HL-60 (cell line): ENCODE measurements around the gene DENND4C.
"Not testable (repeated sequence)": the region's sequence is repeated elsewhere in the genome, so short reads cannot be mapped to it uniquely, and the experiment has no call there.

Source experiments
- DNase-seq, 2 experiments: peaks; one replicate each; pipeline ENCODE4 v3.0.0-alpha.2; 2010 to 2020; ENCODE audit warnings: low read depth in 1 of 2, low spot score in 1 of 2
- H3K27ac ChIP-seq: fragments of 250-450 bp; sonication (Bioruptor Pico); replicated peaks from 2 replicates; pipeline ENCODE4 v1.5.1; 2020; ENCODE audit warnings: mild to moderate bottlenecking, moderate library complexity
- H3K27me3 ChIP-seq: fragments of 250-450 bp; sonication (Bioruptor Pico); 2 replicates; pipeline ENCODE4 v1.5.1; 2021; ENCODE audit warnings: mild to moderate bottlenecking, moderate library complexity; ENCODE audit not compliant: insufficient read depth, poor library complexity, severe bottlenecking
- H3K4me3 ChIP-seq: replicated peaks from 2 replicates; pipeline ENCODE4 v1.5.1; 2011; ENCODE audit warnings: mild to moderate bottlenecking, control low read depth, low read length; ENCODE audit not compliant: insufficient read depth
- CTCF ChIP-seq: IDR thresholded peaks from one replicate; pipeline ENCODE4 v1.5.1; 2011; ENCODE audit warnings: low read length, control low read depth, inconsistent platforms; ENCODE audit not compliant: insufficient read depth
- GABPA ChIP-seq: IDR thresholded peaks from 2 replicates; pipeline ENCODE4 v1.6.1; 2012; ENCODE audit warnings: low read depth
- POLR2AphosphoS5 ChIP-seq: IDR thresholded peaks from 2 replicates; pipeline ENCODE4 v1.6.1; 2012; ENCODE audit warnings: low read depth
- SPI1 ChIP-seq: IDR thresholded peaks from 2 replicates; pipeline ENCODE4 v1.6.1; 2012; ENCODE audit warnings: low read depth, mild to moderate bottlenecking, borderline replicate concordance
- TF ChIP-seq, protein P1 (sequence below): IDR thresholded peaks from 2 replicates; pipeline ENCODE4 v1.6.1; 2012; ENCODE audit warnings: low read depth; ENCODE audit not compliant: insufficient replicate concordance

DENND4C gene

DNA sequence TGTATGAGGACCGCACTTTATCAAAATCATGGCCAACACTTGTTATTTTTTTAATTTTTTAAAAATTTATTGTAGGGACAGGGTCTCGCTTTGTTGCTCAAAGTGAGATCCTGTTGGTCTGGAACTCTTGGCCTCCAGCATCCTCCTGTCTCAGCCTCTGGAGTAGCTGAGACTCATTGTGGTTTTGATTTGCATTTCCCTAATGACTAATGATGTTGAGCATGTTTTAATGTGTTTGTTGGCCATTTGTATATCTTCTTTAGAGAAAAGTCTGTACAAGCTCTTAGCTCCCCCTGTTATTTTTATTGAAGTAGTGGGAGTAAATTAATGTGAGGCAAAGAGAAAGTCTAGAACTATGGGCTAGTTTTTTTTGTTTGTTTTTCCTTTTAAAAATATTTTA is 151.2 kb downstream of the DENND4C start:
- DNase-seq: no peak
- H3K27ac ChIP-seq: no peak overlapping the region
- H3K4me3 ChIP-seq: no peak overlapping the region
- H3K27me3 ChIP-seq: no peaks in the 10 kb centered on the region
- TF ChIP-seq, protein P1, sequence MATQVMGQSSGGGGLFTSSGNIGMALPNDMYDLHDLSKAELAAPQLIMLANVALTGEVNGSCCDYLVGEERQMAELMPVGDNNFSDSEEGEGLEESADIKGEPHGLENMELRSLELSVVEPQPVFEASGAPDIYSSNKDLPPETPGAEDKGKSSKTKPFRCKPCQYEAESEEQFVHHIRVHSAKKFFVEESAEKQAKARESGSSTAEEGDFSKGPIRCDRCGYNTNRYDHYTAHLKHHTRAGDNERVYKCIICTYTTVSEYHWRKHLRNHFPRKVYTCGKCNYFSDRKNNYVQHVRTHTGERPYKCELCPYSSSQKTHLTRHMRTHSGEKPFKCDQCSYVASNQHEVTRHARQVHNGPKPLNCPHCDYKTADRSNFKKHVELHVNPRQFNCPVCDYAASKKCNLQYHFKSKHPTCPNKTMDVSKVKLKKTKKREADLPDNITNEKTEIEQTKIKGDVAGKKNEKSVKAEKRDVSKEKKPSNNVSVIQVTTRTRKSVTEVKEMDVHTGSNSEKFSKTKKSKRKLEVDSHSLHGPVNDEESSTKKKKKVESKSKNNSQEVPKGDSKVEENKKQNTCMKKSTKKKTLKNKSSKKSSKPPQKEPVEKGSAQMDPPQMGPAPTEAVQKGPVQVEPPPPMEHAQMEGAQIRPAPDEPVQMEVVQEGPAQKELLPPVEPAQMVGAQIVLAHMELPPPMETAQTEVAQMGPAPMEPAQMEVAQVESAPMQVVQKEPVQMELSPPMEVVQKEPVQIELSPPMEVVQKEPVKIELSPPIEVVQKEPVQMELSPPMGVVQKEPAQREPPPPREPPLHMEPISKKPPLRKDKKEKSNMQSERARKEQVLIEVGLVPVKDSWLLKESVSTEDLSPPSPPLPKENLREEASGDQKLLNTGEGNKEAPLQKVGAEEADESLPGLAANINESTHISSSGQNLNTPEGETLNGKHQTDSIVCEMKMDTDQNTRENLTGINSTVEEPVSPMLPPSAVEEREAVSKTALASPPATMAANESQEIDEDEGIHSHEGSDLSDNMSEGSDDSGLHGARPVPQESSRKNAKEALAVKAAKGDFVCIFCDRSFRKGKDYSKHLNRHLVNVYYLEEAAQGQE: no peak
- TF ChIP-seq CTCF (no peak), SPI1 (no peak), GABPA (no peak), POLR2AphosphoS5 (no peak)

- DNase-seq, H3K4me3 ChIP-seq, H3K27ac ChIP-seq, H3K27me3 ChIP-seq: not testable (repeated sequence)
Measured at GRCh38 chr9:19385212-19385611, 154.7 kb downstream of the DENND4C start.

GRCh38 chr9:19385786-19386501 is 155.5 kb downstream of the DENND4C start:
- no peaks in the 10 kb centered on the region for H3K27me3 ChIP-seq
- no peak overlapping the region for H3K27ac ChIP-seq
- no peak overlapping the region for H3K4me3 ChIP-seq
- DNase-seq: no peak
- no peak for TF ChIP-seq GABPA
- TF ChIP-seq, protein P1: no peak

GRCh38 chr9:19386502-19387044 is 156.1 kb downstream of the DENND4C start:
- TF ChIP-seq SPI1: no peak
- no peak for TF ChIP-seq POLR2AphosphoS5
- TF ChIP-seq CTCF: no peak
- no peak for TF ChIP-seq GABPA
- TF ChIP-seq, protein P1: no peak
- H3K27ac ChIP-seq: no peak overlapping the region
- no peaks in the 10 kb centered on the region for H3K27me3 ChIP-seq

More at GRCh38 chr9:19386502-19387044, 156.1 kb downstream of the DENND4C start:
- no peak for DNase-seq
- no peak overlapping the region for H3K4me3 ChIP-seq
